Right cardiac atrium (tissue), 5 donors: ENCODE data around the gene GJD4. TPM values are rescaled to one million over a fixed set of nuclear protein-coding genes. Genes with fewer than 3 reads are reported as not detected.

Experiments used
- ATAC-seq, 2 donors: fragments of 200-7000 bp; cut with Tn5 transposase; one replicate each; pipeline versions ENCODE4 v1.8.0 to v1.9.1; 2020; ENCODE audit warnings: moderate library complexity in 2 of 2, mild to moderate bottlenecking in 1 of 2
- DNase-seq, 3 donors: peaks; one replicate each; pipeline ENCODE4 v3.0.0-alpha.2; 2020
- H3K27ac ChIP-seq: one replicate; pipeline ENCODE4 v1.5.1; 2013; ENCODE audit warnings: mild to moderate bottlenecking, low read length, control low read depth, moderate library complexity
- H3K27me3 ChIP-seq: one replicate; pipeline ENCODE4 v1.6.1; 2013; ENCODE audit not compliant: control insufficient read depth, insufficient read depth
- H3K4me1 ChIP-seq: one replicate; pipeline ENCODE4 v1.6.1; 2013; ENCODE audit warnings: low read length; ENCODE audit not compliant: control insufficient read depth, insufficient read depth
- H3K4me3 ChIP-seq: one replicate; pipeline ENCODE4 v1.5.1; 2013; ENCODE audit warnings: low read length, control low read depth
- H3K9me3 ChIP-seq: one replicate; pipeline ENCODE4 v1.6.1; 2013; ENCODE audit warnings: low read length; ENCODE audit not compliant: control insufficient read depth
- WGBS: extraction: QIAGEN DNeasy Blood & Tissue Kit; methylation state at CpG from one replicate; pipeline ENCODE4 v1.1.7; 2013; 5-methylcytosine and 5-hydroxymethylcytosine counted together
- intact Hi-C, 4 donors: fragments of 100-400 bp; cut with DNase I; formaldehyde crosslinking; loops; one replicate each; pipeline versions ENCODE4 v1.11.0 to v1.14.0; 2022 to 2023
- polyA plus RNA-seq: library from polyadenylated mRNA; stranded (reverse); fragments of 200-250 nt; gene quantifications from one replicate; pipeline ENCODE4 v1.2.3, GENCODE V29; 2013
- total RNA-seq, 4 donors: library from RNA; stranded (reverse); fragmentation: NEBNext Ultra II Directional; extraction: Animal tissue kit (Norgen Biotek cat#: 25700); gene quantifications; one replicate each; pipeline ENCODE4 v1.2.1, GENCODE V29; 2021
- donor health status: healthy with polysubstance abuse.
- donor health status: DM: no; HTN: yes; CAD: no.
- donor health status: DM: no; HTN: no; CAD: no.
- donor health status: DM: no; HTN: yes; CAD: no; lungs with severe emphysema.
- donor health status: DM: yes; HTN: yes; CAD: no.

GJD4 gene
- total and polyA plus RNA-seq, 5 donors = not detected

DNA sequence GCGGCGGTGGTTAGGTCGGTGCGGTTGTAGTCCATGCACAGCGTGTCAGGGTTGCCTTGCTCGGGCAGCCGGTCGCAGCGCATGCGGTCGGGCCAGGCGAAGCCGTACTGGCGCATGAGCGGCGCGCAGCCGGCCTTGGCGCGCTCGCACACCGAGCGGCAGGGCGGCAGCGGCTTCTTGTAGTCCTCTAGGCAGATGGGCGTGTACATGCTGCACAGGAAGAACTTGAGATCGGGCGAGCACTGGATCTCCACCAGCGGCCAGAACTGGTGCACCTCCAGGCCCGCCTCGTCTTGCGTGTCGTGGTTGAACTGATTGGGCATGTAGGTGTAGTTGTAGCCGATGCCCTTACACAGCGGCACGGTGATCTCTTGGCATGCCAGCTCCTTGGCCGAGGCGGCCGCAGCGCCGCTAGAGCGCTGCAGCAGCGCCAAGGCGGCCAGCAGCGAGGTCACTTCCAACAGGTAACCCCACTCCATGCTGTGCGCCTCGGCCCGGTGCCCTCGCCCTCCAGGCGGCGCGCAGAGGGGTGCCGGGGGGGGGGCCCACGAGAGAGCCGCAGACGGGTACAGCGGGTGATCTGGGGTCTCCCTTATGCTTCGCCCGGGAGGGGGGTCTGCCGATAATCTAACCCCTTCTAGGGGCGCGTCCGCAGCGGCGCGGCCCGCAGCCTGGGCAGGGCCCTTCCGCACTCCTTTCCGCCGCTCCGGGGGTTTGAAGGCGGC lies 36.0 kb downstream of the GJD4 start:
- Histone ChIP-seq H3K4me1 (no peaks in the 10 kb centered on the region), H3K4me3 (peak overlapping the region; percentile 73), H3K9me3 (no peaks in the 10 kb centered on the region), H3K27me3 (no peaks in the 10 kb centered on the region), H3K27ac (peak overlapping the region; percentile 85)
- intact Hi-C loops = loop anchor here in 2 of 4 donors (5.0 to 10.0 kb wide), 3 partner anchors 114 to 281 kb away; no protein-coding TSS in a partner anchor
- under 1% methylated on average over 72 of the region's 72 CpGs for WGBS
- peak; percentile 30 to 52 for ATAC-seq
- DNase-seq = peak; percentile 76 to 88 (median 87)

DNA sequence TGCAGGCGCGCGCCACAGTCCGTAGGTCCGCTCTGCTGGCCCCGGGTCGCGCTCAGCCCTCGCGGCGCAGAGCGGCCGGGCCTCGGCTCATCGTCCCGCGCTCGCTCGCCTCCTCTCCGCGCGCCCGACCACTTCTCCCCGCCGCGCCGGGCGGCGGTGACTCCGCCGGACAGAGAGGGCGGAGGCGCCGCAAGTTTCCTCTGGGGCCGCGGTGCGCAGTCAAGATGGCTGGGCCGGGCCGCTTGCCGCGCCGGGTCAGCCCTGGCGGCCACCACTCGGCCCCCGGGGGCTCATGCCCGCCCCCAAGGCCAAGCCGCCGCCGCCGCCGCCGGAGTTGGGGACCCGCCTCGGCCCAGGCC lies 36.5 kb downstream of the GJD4 start:
- peak overlapping the region; percentile 73 for H3K4me3 ChIP-seq
- peak overlapping the region; percentile 85 for H3K27ac ChIP-seq
- WGBS = under 1% methylated on average over 54 of the region's 54 CpGs
- peak in 1 of 3 donors; percentile 17 for DNase-seq
- no peaks in the 10 kb centered on the region for H3K9me3 ChIP-seq
- H3K4me1 ChIP-seq = no peaks in the 10 kb centered on the region
- ATAC-seq = peak; percentile 23 to 46
- H3K27me3 ChIP-seq = no peaks in the 10 kb centered on the region
- intact Hi-C loops = loop anchor here in 2 of 4 donors (5.0 to 10.0 kb wide), 3 partner anchors 113 to 281 kb away; no protein-coding TSS in a partner anchor

DNA sequence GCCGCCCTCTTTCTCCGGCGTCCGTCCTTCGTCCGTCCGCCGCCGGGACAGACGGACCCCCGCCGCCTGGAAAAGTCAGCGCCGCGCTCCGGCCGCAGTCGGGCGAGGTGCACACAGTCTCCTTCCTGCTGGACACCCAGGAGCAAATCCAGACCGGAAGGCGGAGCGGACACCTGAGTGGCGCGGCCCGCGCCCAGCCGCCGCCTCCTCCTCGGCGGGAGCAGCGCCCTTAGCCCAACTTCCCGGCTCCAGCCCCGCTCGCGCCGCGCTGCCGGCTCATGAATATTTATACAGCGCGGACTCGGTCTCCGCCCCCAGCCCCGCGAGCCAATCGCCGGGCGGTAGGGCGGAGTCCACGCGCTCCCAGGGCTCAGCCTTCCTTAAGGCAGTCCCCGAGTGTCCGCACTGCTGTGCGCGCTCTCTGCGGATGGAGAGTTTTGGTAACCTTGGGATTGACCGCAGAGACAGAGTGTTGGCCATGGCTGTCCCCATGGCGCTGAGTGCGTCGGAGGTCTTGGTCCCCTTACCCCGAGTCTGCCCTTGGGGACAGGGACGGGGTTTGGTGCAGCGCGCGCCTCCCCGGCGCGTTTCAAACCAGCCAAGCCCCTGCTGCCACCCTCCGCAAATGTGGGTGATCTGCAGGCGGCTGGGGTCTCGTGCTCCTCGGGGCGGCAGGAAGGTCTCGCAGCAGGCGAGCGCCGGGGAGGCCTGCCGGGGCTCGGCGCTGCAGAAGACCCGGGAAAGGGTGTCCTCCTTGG lies 37.1 kb downstream of the GJD4 start, which contains the start of gene FZD8:
Gene FZD8 (minus strand): TSS at position 262 of the 758 bp plus-strand sequence. CDS start 867 bp downstream, outside the sequence.
- Histone ChIP-seq H3K4me1 (no peaks in the 10 kb centered on the region), H3K27ac (peak within 1 kb of the TSS; percentile 85), H3K4me3 (peak within 1 kb of the TSS; percentile 73), H3K27me3 (no peaks in the 10 kb centered on the region), H3K9me3 (no peaks in the 10 kb centered on the region)
- DNase-seq (peak; percentile 94 to 98 (median 97)), ATAC-seq (peak; percentile 95 to 96)
- WGBS = under 1% methylated on average over 80 of the region's 80 CpGs
- intact Hi-C loops = loop anchor here in 2 of 4 donors (5.0 to 10.0 kb wide), 3 partner anchors 113 to 280 kb away; no protein-coding TSS in a partner anchor

DNA sequence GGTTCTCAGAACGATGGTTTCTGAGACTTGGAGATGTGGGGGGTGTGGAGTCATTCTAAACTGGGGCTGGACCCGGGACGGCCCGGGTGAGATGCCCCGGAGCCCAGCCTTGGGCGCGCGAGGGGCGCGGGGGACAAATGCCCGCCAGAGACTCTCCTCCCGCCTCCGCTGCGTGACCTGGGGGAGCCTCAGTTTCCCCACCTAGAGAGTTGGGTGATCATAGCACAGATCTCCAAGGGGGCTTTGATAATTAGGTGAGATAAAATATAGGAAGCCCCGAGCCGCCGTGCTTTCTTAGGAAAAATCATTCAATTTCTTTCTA lies 37.6 kb downstream of the GJD4 start:
- Histone ChIP-seq H3K27me3 (no peaks in the 10 kb centered on the region), H3K9me3 (no peaks in the 10 kb centered on the region), H3K27ac (peak overlapping the region; percentile 19), H3K4me3 (peak overlapping the region; percentile 73), H3K4me1 (no peaks in the 10 kb centered on the region)
- ATAC-seq (peak; percentile 0 to 2), DNase-seq (peak in 2 of 3 donors; percentile 25 to 59)
- under 1% methylated on average over 17 of the region's 17 CpGs for WGBS
- intact Hi-C loops = loop anchor here in 2 of 4 donors (5.0 to 10.0 kb wide), 3 partner anchors 112 to 280 kb away; no protein-coding TSS in a partner anchor

DNA sequence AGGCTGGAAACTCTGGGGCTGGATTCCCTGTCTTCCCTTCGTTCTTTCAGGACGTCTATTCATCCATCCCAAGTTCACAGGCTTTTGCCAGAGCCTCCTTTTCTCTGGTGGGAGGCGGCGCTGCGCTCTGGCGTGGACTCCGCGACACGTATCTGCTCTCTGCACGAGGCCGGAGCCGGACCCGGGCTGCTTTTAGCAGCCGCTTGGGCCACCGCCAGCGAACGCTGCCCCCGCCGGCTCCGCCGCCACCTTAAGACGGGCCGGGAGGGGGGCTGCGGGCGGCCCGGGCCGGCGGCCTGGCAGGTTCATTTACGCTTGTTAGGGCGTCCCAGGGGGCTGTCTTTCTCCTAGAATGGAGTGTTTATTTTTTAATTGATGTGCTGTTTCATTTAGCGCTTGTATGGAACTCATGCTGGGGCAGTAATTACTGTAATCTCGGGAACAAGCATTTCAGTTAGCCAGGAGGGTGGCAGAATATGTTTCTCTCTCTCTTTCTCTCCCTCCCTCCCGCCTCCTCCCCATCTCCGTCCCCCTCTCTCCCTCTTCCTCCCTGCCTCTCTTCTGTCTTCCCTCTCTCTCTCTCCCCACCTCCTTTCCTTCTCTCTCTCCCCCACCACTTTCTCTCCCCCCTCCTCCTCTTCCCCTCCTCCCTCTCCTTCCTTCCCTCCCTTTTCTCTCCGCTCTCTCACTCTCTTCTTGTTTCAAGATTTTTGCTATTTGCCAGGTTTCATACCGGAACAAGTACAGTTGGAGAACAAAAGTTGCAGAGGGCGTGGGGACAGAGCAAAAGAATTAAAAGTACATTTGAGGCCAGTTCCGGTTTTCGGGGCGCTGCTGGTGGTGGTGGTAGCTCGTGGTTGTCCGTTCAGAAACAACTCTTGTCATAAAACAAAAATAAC lies 38.3 kb downstream of the GJD4 start:
- Histone ChIP-seq H3K4me1 (no peaks in the 10 kb centered on the region), H3K4me3 (peak overlapping the region; percentile 73), H3K9me3 (no peaks in the 10 kb centered on the region), H3K27ac (peak overlapping the region; percentile 68), H3K27me3 (no peaks in the 10 kb centered on the region)
- peak; percentile 89 to 97 (median 95) for DNase-seq
- under 1% methylated on average over 42 of the region's 42 CpGs for WGBS
- intact Hi-C loops = loop anchor here in 2 of 4 donors (5.0 to 10.0 kb wide), 3 partner anchors 111 to 279 kb away; no protein-coding TSS in a partner anchor
- peak; percentile 71 to 74 for ATAC-seq

GRCh38 chr10:35644050-35644950 lies 39.2 kb downstream of the GJD4 start:
- 24% methylated on average over 13 of the region's 13 CpGs for WGBS
- peak overlapping the region; percentile 73 for H3K4me3 ChIP-seq
- H3K27me3 ChIP-seq = no peaks in the 10 kb centered on the region
- no peaks in the 10 kb centered on the region for H3K4me1 ChIP-seq
- H3K27ac ChIP-seq = peak overlapping the region; percentile 68
- intact Hi-C loops = loop anchor here in 2 of 4 donors (5.0 to 10.0 kb wide), 3 partner anchors 111 to 278 kb away; no protein-coding TSS in a partner anchor
- no peaks in the 10 kb centered on the region for H3K9me3 ChIP-seq
- peak in 2 of 3 donors; percentile 58 to 71 for DNase-seq
- no peak for ATAC-seq

- DNase-seq (no peak), ATAC-seq (no peak)
- Histone ChIP-seq H3K9me3 (no peaks in the 10 kb centered on the region), H3K27ac (no peak overlapping the region), H3K27me3 (no peaks in the 10 kb centered on the region), H3K4me3 (no peak overlapping the region), H3K4me1 (no peaks in the 10 kb centered on the region)
- intact Hi-C loops = no loop called here
- 95% methylated on average over 3 of the region's 3 CpGs for WGBS
Observed at GRCh38 chr10:35650894-35651293, 45.8 kb downstream of the GJD4 start.

DNA sequence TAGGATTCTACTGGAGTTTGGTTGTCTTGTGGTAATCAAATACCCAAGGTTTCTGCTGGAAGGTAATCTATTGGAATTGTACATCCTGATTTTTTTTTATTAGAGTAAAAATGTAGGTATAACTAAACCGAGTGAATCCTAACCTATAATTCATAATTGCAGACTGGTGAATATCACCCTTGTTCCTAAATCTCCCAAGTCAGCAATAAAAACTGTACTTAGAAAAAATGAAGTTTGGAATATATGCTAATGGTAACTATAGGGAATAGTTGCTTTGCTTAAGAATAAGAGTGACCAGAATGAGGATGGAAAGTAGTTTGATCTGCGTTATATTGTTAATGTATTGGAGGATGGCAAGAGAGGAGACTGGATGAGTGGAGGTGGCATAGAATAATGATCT lies 47.7 kb downstream of the GJD4 start:
- 95% methylated on average over 2 of the region's 2 CpGs for WGBS
- Histone ChIP-seq H3K27me3 (no peaks in the 10 kb centered on the region), H3K4me3 (no peak overlapping the region), H3K9me3 (no peaks in the 10 kb centered on the region), H3K4me1 (no peaks in the 10 kb centered on the region), H3K27ac (no peak overlapping the region)
- intact Hi-C loops = no loop called here
- no peak for DNase-seq
- ATAC-seq = no peak

DNA sequence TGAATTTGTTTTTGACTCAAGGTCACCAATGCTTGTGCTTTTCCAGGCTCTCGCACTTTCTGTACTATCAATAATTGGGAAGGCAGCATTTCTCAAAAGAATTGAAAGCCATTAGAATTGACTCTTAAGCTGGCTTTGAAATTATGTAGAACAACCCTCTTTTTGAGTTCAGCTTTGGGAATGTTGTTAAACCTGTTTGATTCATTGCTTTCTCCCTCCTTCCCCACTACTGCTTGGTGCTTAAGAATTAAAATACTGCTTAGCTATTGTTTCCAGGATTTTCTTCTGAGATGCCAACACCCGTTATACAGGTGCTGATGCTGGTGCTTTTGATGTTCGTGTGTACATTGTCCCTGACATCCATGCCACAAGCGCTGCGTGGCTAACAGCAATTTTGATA lies 52.5 kb downstream of the GJD4 start:
- Histone ChIP-seq H3K4me3 (no peak overlapping the region), H3K9me3 (no peaks in the 10 kb centered on the region), H3K27me3 (no peaks in the 10 kb centered on the region), H3K4me1 (no peaks in the 10 kb centered on the region), H3K27ac (no peak overlapping the region)
- intact Hi-C loops = no loop called here
- DNase-seq (no peak), ATAC-seq (no peak)
- WGBS = 93% methylated on average over 5 of the region's 5 CpGs
